ENCODE measurements around the gene ULK4. TPM values are rescaled to one million over a fixed set of nuclear protein-coding genes. Genes with fewer than 3 reads are reported as not detected.

ULK4 gene
- total RNA-seq, 2 donors from 2014 or later: 11.1 to 17.9 TPM

- Mint-ChIP-seq H3K27me3 (ENCODE audit: insufficient read depth) (no peaks in the 10 kb centered on the region), H3K4me3 (no peak overlapping the region), H3K4me1 (no peaks in the 10 kb centered on the region), H3K36me3 (ENCODE audit: low read depth) (no peaks in the 10 kb centered on the region), H3K9me3 (no peaks in the 10 kb centered on the region), H3K27ac (no peak overlapping the region)
- H3K4me1 ChIP-seq (ENCODE audit: control insufficient read depth, insufficient read depth, low read length): no peaks in the 10 kb centered on the region
- no peaks in the 10 kb centered on the region for H3K9me3 ChIP-seq (ENCODE audit: control insufficient read depth, low read length)
- no peaks in the 10 kb centered on the region for H3K36me3 ChIP-seq (ENCODE audit: control insufficient read depth, insufficient read depth, low read length)
- H3K27ac ChIP-seq (ENCODE audit: low read depth, low read length): no peak overlapping the region
- no peak overlapping the region for H3K9ac ChIP-seq (ENCODE audit: extremely low read depth, low read length, poor library complexity, severe bottlenecking)
- no peak for TF ChIP-seq CTCF (conservative IDR thresholded peaks at IDR 0.05)
- no peak overlapping the region for H3K4me3 ChIP-seq (ENCODE audit: low read length)
- H3K27me3 ChIP-seq (ENCODE audit: control insufficient read depth, insufficient read depth, low read length, poor library complexity, severe bottlenecking): no peaks in the 10 kb centered on the region
- no peak for DNase-seq
These were observed 359.8 kb downstream of the ULK4 start for GRCh38 chr3:41602121-41602520.

GRCh38 chr3:41601404-41601987, 360.4 kb downstream of the ULK4 start:
- no peak for DNase-seq
- H3K36me3 Mint-ChIP-seq (ENCODE audit: low read depth): no peaks in the 10 kb centered on the region
- H3K9me3 ChIP-seq (ENCODE audit: control insufficient read depth, low read length): no peaks in the 10 kb centered on the region
- H3K4me1 ChIP-seq (ENCODE audit: control insufficient read depth, insufficient read depth, low read length): no peaks in the 10 kb centered on the region
- H3K9me3 Mint-ChIP-seq: no peaks in the 10 kb centered on the region
- no peak overlapping the region for H3K4me3 ChIP-seq (ENCODE audit: low read length)
- H3K27ac Mint-ChIP-seq: no peak overlapping the region
- H3K4me3 Mint-ChIP-seq: no peak overlapping the region
- no peak overlapping the region for H3K9ac ChIP-seq (ENCODE audit: extremely low read depth, low read length, poor library complexity, severe bottlenecking)
- H3K27me3 ChIP-seq (ENCODE audit: control insufficient read depth, insufficient read depth, low read length, poor library complexity, severe bottlenecking): no peaks in the 10 kb centered on the region
- WGBS, 2 experiments (ENCODE audit: insufficient coverage in 1 of 2, insufficient read length in 1 of 2): 83% methylated on average over 1 of the region's 1 CpG; no CpG with 5 or more reads in 1 of the 2 experiments
- H3K36me3 ChIP-seq (ENCODE audit: control insufficient read depth, insufficient read depth, low read length): no peaks in the 10 kb centered on the region
- H3K27me3 Mint-ChIP-seq (ENCODE audit: insufficient read depth): no peaks in the 10 kb centered on the region
- no peak overlapping the region for H3K27ac ChIP-seq (ENCODE audit: low read depth, low read length)
- H3K4me1 Mint-ChIP-seq: no peaks in the 10 kb centered on the region
- no peak for TF ChIP-seq CTCF (conservative IDR thresholded peaks at IDR 0.05)

- no peak for TF ChIP-seq CTCF (conservative IDR thresholded peaks at IDR 0.05)
- no peaks in the 10 kb centered on the region for H3K36me3 Mint-ChIP-seq (ENCODE audit: low read depth)
These were observed 361.3 kb downstream of the ULK4 start for GRCh38 chr3:41600616-41601015.

More at GRCh38 chr3:41600616-41601015, 361.3 kb downstream of the ULK4 start:
- Histone ChIP-seq H3K4me1 (ENCODE audit: control insufficient read depth, insufficient read depth, low read length) (no peaks in the 10 kb centered on the region), H3K4me3 (ENCODE audit: low read length) (no peak overlapping the region), H3K27ac (ENCODE audit: low read depth, low read length) (no peak overlapping the region), H3K9me3 (ENCODE audit: control insufficient read depth, low read length) (no peaks in the 10 kb centered on the region), H3K36me3 (ENCODE audit: control insufficient read depth, insufficient read depth, low read length) (no peaks in the 10 kb centered on the region), H3K9ac (ENCODE audit: extremely low read depth, low read length, poor library complexity, severe bottlenecking) (no peak overlapping the region), H3K27me3 (ENCODE audit: control insufficient read depth, insufficient read depth, low read length, poor library complexity, severe bottlenecking) (no peaks in the 10 kb centered on the region)
- Mint-ChIP-seq H3K9me3 (no peaks in the 10 kb centered on the region), H3K27me3 (ENCODE audit: insufficient read depth) (no peaks in the 10 kb centered on the region), H3K27ac (no peak overlapping the region), H3K4me1 (no peaks in the 10 kb centered on the region), H3K4me3 (no peak overlapping the region)
- no peak for DNase-seq
- WGBS, 2 experiments (ENCODE audit: insufficient coverage in 1 of 2, insufficient read length in 1 of 2): 87% methylated on average over 2 of the region's 2 CpGs; no CpG with 5 or more reads in 1 of the 2 experiments

Measured in endodermal cell (in vitro differentiated cells).